PFSK-1 (cell line): ENCODE measurements around the gene YWHAH.

ENCODE experiments used
- FOXP2 ChIP-seq: optimal IDR thresholded peaks from 2 replicates; pipeline ENCODE3; 2011; ENCODE audit warnings: borderline replicate concordance, control low read depth, inconsistent platforms; ENCODE audit not compliant: insufficient read depth; ENCODE audit errors: extremely low read length, extremely low read depth
- POLR2AphosphoS5 ChIP-seq: IDR thresholded peaks from 2 replicates; pipeline ENCODE4 v1.6.1; 2012; ENCODE audit warnings: low read depth, mild to moderate bottlenecking, control low read depth, low read length, moderate library complexity
- REST ChIP-seq, 2 experiments: IDR thresholded peaks; 2 replicates each; pipeline versions ENCODE4 v1.6.1 to v1.8.0; 2011 to 2012; ENCODE audit warnings: low read depth in 2 of 2, low read length in 2 of 2, control low read depth in 1 of 2, inconsistent platforms in 1 of 2, mild to moderate bottlenecking in 1 of 2, moderate library complexity in 1 of 2; ENCODE audit not compliant: insufficient read depth in 1 of 2
- SIN3A ChIP-seq: IDR thresholded peaks from 2 replicates; pipeline ENCODE4 v1.6.1; 2012; ENCODE audit warnings: mild to moderate bottlenecking, low read length, moderate library complexity, borderline replicate concordance; ENCODE audit not compliant: insufficient read depth
- TAF1 ChIP-seq: IDR thresholded peaks from 2 replicates; pipeline ENCODE4 v1.6.1; 2012; ENCODE audit warnings: low read length, control low read depth, borderline replicate concordance; ENCODE audit not compliant: insufficient read depth

YWHAH gene

DNA sequence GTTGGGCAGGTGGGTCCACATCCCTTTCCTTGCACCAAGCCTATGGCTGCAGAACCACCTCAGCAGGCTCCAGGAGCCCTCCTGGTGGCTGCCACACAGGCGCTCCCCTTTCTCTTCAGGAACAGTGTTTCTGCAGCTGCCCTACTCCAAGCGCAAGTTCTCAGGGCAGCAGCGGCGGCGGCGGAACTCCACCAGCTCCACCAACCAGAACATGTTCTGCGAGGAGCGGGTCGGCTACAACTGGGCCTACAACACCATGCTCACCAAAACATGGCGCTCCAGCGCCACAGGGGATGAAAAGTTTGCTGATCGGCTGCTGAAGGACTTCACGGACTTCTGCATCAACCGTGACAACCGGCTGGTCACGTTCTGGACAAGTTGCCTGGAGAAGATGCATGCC, 38.2 kb upstream of the YWHAH start:
- no peak for TF ChIP-seq TAF1
- no peak for TF ChIP-seq SIN3A
- TF ChIP-seq FOXP2, result no peak
- TF ChIP-seq REST (IDR thresholded peaks at IDR 0.05; ENCODE audit: insufficient read depth in 1 of 2, low read depth in 2 of 2, low read length in 2 of 2), result no peak
- no peak for TF ChIP-seq POLR2AphosphoS5

DNA sequence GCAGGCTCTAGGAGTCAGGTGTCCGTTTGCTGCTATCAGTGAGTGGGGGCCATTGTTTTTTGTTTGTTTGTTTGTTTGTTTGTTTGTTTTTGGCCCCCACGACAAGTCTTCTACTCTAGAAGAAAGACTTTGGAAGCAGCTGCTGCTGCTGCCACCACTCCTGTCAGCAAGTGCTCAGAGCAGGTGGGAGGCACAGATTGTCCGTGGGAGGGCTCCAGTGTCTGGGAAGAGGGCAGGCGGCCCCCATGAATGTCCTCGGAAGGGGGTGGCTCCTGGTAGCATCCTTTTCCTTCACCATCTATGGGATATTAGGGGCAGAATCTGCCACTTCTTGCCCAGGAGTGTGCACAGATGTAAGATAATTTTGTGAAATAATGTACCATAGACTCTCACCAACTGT, 37.8 kb upstream of the YWHAH start:
- TF ChIP-seq TAF1 (no peak), FOXP2 (no peak)

DNA sequence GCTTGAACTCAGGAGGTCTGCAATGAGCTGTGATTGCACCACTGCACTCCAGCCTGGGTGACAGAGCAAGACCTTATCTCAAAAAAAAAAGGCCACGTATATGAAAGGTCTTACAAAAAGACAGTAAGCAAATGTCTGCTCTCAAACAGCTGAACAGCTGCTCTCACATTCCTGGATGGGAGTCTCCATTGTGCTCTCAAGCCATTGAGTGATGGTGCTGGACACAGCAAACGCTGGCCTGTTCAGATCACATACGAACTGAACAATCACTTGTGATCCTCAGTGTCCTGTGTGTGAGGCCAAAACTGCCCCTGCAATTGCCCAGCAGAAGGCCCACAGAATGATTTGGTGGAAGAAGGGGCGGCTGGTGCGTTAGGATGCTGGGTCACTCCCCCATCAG, 34.4 kb upstream of the YWHAH start:
- no peak for TF ChIP-seq REST (IDR thresholded peaks at IDR 0.05; ENCODE audit: insufficient read depth in 1 of 2, low read depth in 2 of 2, low read length in 2 of 2)

DNA sequence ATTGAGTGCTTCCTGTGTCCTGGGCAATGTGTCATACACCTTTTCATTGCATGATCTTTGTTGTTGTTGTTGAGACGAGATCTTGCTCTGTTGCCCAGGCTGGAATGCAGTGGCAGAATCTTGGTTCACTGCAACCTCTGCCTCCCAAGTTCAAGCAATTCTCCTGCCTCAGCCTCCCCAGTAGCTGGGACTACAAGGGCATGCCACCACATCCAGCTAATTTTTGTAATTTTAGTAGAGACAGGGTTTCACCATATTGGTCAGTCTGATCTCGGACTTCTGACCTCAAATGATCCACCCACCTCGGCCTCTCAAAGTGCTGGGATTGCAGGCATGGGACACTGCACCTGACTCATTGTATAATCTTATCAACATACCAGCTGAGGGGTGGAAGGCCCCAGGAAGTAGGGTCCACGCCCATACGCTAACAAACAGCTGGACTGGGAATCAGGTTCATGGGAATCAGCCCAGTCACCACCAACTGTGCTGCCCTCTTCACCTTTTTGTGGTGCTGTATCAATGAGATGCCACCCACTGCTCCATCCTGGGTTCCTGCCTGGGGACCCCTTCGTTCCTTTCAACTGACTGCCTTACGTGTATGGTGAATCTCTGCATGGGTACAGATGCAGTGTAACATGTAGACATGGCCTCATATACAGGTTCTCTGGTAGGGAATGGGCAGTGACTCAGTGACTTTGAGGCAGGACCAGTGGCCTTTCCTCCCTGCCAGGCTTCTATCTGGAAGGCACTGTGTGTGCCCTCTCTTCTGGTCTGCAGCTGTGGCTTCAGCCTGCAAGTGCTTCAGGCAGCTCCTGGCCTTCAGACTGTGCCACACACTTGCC, 32.5 kb upstream of the YWHAH start:
- TF ChIP-seq TAF1 (no peak), FOXP2 (no peak), REST (IDR thresholded peaks at IDR 0.05; ENCODE audit: insufficient read depth in 1 of 2, low read depth in 2 of 2, low read length in 2 of 2) (no peak), POLR2AphosphoS5 (no peak), SIN3A (no peak)

DNA sequence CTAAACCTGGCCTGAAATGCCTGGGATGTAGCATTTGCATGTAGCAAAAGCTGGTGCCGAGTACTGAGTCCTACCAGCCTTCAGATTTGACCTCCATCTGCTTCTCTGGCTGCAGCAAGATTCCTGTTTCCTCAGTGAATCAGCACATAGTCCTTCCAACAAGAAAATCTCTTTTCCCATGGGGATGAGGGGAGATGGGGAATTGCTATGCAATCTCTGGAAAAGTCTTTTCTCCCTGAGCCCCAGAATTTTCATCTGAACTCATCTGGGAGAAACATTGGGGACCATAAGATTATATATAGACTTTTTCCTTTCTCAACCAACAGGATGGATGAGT, 32.0 kb upstream of the YWHAH start:
- no peak for TF ChIP-seq TAF1
- no peak for TF ChIP-seq REST (IDR thresholded peaks at IDR 0.05; ENCODE audit: insufficient read depth in 1 of 2, low read depth in 2 of 2, low read length in 2 of 2)
- no peak for TF ChIP-seq FOXP2
- no peak for TF ChIP-seq POLR2AphosphoS5
- no peak for TF ChIP-seq SIN3A
